GM18870 (cell line): ENCODE measurements around the gene CACNB4.

Experiments
- ATAC-seq: cut with Tn5 transposase; IDR thresholded peaks from one replicate; pipeline ENCODE4 v1.9.1; 2021; ENCODE audit warnings: moderate library complexity; ENCODE audit not compliant: unreplicated experiment

The CACNB4 gene

GRCh38 chr2:152089238-152089637 is 9.6 kb downstream of the CACNB4 start:
- no peak for ATAC-seq

- ATAC-seq: no peak
These were observed 10.8 kb downstream of the CACNB4 start for GRCh38 chr2:152088006-152088405.

GRCh38 chr2:152086231-152086630 is 12.6 kb downstream of the CACNB4 start:
- no peak for ATAC-seq

- no peak for ATAC-seq
These were observed 14.8 kb downstream of the CACNB4 start for GRCh38 chr2:152084076-152084475.

GRCh38 chr2:152083202-152083875 is 15.5 kb downstream of the CACNB4 start:
- ATAC-seq: no peak

- ATAC-seq: peak; percentile 92
These were observed 20.2 kb downstream of the CACNB4 start for GRCh38 chr2:152078662-152079061.

- no peak for ATAC-seq
These were observed 20.8 kb downstream of the CACNB4 start for GRCh38 chr2:152078023-152078422.

GRCh38 chr2:152075461-152076050 is 23.3 kb downstream of the CACNB4 start:
- ATAC-seq: no peak

- ATAC-seq: no peak
These were observed 26.8 kb downstream of the CACNB4 start for GRCh38 chr2:152072011-152072410.

- ATAC-seq: no peak
These were observed 27.3 kb downstream of the CACNB4 start for GRCh38 chr2:152071518-152071917.

- no peak for ATAC-seq
These were observed 27.8 kb downstream of the CACNB4 start for GRCh38 chr2:152071092-152071491.

GRCh38 chr2:152068226-152068625 is 30.6 kb downstream of the CACNB4 start:
- no peak for ATAC-seq

- no peak for ATAC-seq
These were observed 31.0 kb downstream of the CACNB4 start for GRCh38 chr2:152067823-152068222.

- ATAC-seq: no peak
These were observed 32.9 kb downstream of the CACNB4 start for GRCh38 chr2:152065945-152066344.

- ATAC-seq: no peak
These were observed 34.8 kb downstream of the CACNB4 start for GRCh38 chr2:152064001-152064400.

- ATAC-seq: no peak
These were observed 35.4 kb downstream of the CACNB4 start for GRCh38 chr2:152063325-152063924.

GRCh38 chr2:152062125-152063091 is 36.4 kb downstream of the CACNB4 start:
- peak; percentile 76 for ATAC-seq

- no peak for ATAC-seq
These were observed 37.5 kb downstream of the CACNB4 start for GRCh38 chr2:152061383-152061782.

- ATAC-seq: no peak
These were observed 40.2 kb downstream of the CACNB4 start for GRCh38 chr2:152058655-152059054.

GRCh38 chr2:152056418-152056817 is 42.4 kb downstream of the CACNB4 start:
- ATAC-seq: no peak
